Tibial artery (tissue), 4 donors: ENCODE results near the gene MMP15.

Source experiments
- DNase-seq, 2 donors: peaks; one replicate each; pipeline ENCODE4 v3.0.0-alpha.2; 2019
- H3K27ac ChIP-seq, 2 donors: fragments of 200-600 bp; sonication (generic) in 1 of 2; 1 replicate in 1 of 2; 2 replicates in 1 of 2; pipeline ENCODE4 v1.5.1; 2018 to 2019; ENCODE audit warnings: mild to moderate bottlenecking in 1 of 2
- H3K27me3 ChIP-seq, 2 donors: fragments of 200-600 bp; sonication (generic) in 1 of 2; one replicate each; pipeline versions ENCODE4 v1.5.1 to v1.6.0; 2016 to 2019
- H3K36me3 ChIP-seq, 3 donors: fragments of 200-600 bp; sonication (generic) in 2 of 3; one replicate each; pipeline ENCODE4 v1.5.1; 2016 to 2019; ENCODE audit warnings: mild to moderate bottlenecking in 2 of 3
- H3K4me1 ChIP-seq, 4 donors: fragments of 200-600 bp; sonication (generic) in 2 of 4; 1 replicate in 3 of 4; 2 replicates in 1 of 4; pipeline ENCODE4 v1.5.1; 2016 to 2019
- H3K4me3 ChIP-seq, 2 donors: fragments of 200-600 bp; sonication (generic) in 1 of 2; 1 replicate in 1 of 2; 2 replicates in 1 of 2; pipeline ENCODE4 v1.5.1; 2018 to 2019; ENCODE audit warnings: mild to moderate bottlenecking in 2 of 2
- H3K9me3 ChIP-seq, 3 donors: fragments of 200-600 bp; sonication (generic) in 1 of 3; one replicate each; pipeline ENCODE4 v1.5.1; 2016 to 2019
- intact Hi-C: fragments of 100-400 bp; cut with DNase I; formaldehyde crosslinking; loops from one replicate; pipeline ENCODE4 v1.15.0; 2023; ENCODE audit warnings: low total_unique reads
- TF ChIP-seq, protein P1 (sequence below), 2 experiments: fragments of 200-600 bp in 1 of 2; fragments of 450-650 bp in 1 of 2; IDR thresholded peaks; one replicate each; pipeline ENCODE4 v1.5.1; 2017 to 2019; ENCODE audit warnings: antibody characterized with exemption in 2 of 2, mild to moderate bottlenecking in 1 of 2, moderate library complexity in 1 of 2

MMP15 gene

DNA sequence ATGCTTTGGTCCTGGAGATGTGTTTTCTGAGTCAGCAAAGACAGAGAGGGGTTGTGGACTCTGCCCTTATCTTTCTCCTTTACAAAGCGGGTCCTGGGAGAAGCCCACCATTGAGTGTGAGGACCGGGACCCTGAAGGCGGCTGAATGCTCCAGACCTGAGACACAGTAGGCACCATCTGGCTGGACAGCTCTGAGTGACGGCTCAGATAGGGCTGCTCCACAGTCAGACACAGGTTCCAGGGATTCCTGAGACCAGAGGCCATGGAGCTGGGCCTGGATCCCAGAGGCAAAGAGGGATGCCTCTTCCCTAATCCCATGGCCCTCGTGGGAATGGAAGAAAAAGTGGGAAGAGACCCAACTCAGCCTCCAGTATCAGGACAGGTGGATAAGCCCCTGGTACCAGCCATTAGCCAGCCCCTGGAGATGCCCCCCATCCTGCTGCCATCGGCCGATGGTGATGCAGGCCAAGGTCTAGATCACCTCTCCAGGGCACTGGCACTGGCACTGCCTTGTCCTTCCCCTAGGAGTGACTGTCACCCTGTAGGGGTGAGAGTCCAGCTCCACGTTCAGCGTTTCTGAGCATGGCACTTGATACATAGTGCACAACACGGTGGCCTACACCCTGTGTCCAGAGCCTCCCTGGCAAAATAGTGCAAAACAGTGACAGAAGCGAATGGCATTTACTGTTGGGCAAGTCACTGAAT lies 4.7 kb downstream of the MMP15 start:
- intact Hi-C loops, result no loop called here

DNA sequence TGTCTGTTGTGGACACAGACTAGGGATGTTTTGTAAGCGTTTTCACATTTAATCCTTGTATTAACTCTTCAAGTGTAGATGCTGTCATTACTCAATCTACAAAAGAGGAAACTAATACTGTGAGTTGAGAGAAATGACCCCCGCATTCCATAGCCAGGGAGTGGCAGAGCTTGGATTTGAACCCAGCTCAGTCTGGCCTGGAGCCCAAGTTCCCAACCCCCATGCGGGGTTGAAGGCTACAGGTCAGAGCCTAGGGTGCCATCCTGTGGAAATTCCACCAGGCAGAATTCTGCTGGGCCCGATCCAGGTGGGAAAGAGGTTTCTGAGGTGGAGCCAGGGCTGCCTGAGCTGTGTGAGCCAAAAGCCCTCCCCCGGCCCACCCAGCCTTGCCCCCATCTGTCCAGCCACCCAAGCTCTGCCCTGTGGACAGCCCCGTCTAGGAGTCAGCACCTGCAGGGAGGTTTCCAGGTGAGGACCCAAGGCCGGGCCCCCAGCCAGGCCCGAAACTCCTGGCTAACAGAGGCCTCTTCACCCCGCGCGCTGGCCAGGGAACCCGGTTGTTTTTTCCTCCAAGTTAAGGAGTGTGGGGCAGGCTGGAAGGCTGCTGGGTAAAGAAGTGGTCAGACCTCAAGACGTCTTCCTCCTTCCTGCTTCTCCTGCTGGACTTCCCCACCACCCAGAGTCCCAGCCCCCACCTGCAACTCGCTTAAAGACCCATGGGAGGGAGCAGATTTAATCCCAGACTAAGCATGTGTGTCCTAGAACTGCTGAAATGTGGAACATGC lies 5.7 kb downstream of the MMP15 start:
- intact Hi-C loops, result no loop called here
- peaks cover 0 to 3% of the 10 kb centered on the region in 2 donors for H3K27me3 ChIP-seq
- no peak for DNase-seq
- H3K27ac ChIP-seq, result no peak overlapping the region
- no peaks in the 10 kb centered on the region for H3K36me3 ChIP-seq
- no peaks in the 10 kb centered on the region for H3K9me3 ChIP-seq
- H3K4me3 ChIP-seq, result no peak overlapping the region
- TF ChIP-seq, protein P1, sequence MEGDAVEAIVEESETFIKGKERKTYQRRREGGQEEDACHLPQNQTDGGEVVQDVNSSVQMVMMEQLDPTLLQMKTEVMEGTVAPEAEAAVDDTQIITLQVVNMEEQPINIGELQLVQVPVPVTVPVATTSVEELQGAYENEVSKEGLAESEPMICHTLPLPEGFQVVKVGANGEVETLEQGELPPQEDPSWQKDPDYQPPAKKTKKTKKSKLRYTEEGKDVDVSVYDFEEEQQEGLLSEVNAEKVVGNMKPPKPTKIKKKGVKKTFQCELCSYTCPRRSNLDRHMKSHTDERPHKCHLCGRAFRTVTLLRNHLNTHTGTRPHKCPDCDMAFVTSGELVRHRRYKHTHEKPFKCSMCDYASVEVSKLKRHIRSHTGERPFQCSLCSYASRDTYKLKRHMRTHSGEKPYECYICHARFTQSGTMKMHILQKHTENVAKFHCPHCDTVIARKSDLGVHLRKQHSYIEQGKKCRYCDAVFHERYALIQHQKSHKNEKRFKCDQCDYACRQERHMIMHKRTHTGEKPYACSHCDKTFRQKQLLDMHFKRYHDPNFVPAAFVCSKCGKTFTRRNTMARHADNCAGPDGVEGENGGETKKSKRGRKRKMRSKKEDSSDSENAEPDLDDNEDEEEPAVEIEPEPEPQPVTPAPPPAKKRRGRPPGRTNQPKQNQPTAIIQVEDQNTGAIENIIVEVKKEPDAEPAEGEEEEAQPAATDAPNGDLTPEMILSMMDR (IDR thresholded peaks at IDR 0.05), result no peak
- H3K4me1 ChIP-seq, result peaks cover 0 to 18% (median 16%) of the 10 kb centered on the region in 4 donors

More for the DNA sequence above, 4.7 kb downstream of the MMP15 start:
- DNase-seq, result no peak
- Histone ChIP-seq H3K4me3 (no peak overlapping the region), H3K9me3 (no peaks in the 10 kb centered on the region), H3K4me1 (peaks cover 0 to 27% (median 22%) of the 10 kb centered on the region in 4 donors), H3K27ac (no peak overlapping the region), H3K36me3 (no peaks in the 10 kb centered on the region), H3K27me3 (peaks cover 0 to 3% of the 10 kb centered on the region in 2 donors)
- TF ChIP-seq, protein P1 (IDR thresholded peaks at IDR 0.05), result no peak

DNA sequence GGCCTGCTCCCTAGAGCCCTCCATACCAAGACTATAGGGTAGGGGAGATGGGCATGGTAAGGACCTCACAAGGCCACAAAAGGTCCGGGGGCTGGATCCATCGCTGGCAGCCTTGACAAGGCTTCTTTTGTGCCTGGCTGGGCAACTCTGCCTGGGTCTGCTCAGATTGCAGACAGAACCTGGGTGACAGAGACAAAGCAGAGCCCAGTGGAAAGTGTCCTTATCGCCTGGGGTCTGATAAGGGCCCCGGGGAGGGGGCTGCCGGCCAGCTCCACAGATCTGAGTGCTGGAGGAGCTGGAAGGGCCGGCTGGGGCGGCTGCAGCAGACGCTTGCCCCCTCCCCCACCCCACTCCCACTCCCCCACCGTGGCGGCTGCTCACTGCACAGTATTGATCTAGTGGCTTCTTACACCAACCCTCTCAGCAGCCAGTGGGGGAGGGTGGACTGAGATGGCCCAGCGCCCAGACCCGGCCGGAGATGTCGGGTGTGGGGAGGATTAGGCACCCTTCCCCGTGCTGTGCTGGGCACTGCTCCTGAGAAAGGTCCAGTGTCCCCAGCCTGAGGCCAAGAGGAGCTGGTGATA lies 7.2 kb downstream of the MMP15 start:
- Histone ChIP-seq H3K9me3 (no peaks in the 10 kb centered on the region), H3K27ac (no peak overlapping the region), H3K4me1 (peaks cover 0 to 2% (median under 1%) of the 10 kb centered on the region in 4 donors), H3K4me3 (no peak overlapping the region), H3K36me3 (no peaks in the 10 kb centered on the region), H3K27me3 (peaks cover 0 to 3% of the 10 kb centered on the region in 2 donors)
- DNase-seq, result no peak
- TF ChIP-seq, protein P1 (IDR thresholded peaks at IDR 0.05), result no peak
- intact Hi-C loops, result no loop called here

DNA sequence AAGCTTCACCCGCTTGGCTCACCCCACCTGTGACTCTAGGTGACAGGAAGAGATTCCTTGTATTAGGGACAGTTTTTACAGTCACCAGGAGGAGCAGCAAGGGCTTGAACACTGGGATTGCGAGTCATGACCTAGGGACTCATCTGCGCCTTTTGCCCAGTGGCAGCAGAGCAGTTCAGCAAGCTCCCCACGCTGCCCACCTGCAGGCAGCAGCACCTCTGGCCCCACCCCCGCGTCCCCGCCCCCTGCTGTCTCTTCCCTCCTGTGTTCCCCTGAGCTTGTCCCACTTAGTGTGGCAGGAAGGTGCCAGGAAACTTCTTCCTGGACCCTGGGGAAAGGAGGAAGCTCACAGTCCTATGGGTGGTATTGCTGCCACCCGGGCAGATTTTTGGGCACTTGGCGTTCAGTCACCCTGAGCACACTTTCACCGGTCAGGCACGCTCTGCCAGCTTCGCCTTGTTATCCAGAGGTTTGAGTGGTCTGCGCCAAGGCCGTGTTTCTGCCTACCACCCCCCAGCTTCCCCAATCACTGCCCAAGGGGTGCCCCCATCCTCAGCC lies 8.7 kb downstream of the MMP15 start:
- H3K9me3 ChIP-seq, result no peaks in the 10 kb centered on the region
- H3K4me3 ChIP-seq, result no peak overlapping the region
- TF ChIP-seq, protein P1 (IDR thresholded peaks at IDR 0.05), result no peak
- DNase-seq, result no peak
- H3K27ac ChIP-seq, result no peak overlapping the region
- H3K4me1 ChIP-seq, result no peaks in the 10 kb centered on the region
- peaks cover 0 to 6% (median 0%) of the 10 kb centered on the region in 3 donors for H3K36me3 ChIP-seq
- H3K27me3 ChIP-seq, result peaks cover 0 to 3% of the 10 kb centered on the region in 2 donors
- intact Hi-C loops, result no loop called here

DNA sequence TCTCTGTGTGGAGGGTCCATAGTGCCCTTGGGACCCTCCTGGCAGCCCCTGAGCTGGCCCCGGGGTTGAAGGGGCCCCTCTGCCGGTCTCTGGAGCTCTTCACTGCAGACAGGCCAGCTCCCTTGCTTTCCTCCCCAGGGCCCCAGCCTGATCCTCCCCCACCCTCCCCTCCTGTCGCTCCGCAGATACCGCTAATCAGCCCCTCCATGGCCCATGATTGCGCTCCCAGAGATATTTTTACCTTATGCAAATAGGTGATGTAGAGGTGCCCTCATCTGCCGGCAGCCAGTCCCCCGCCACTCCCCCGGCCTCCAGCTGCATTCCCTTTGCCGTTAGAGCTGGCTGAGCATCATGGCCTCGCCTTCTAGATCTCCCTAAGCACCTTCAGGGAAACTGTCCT lies 9.2 kb downstream of the MMP15 start:
- no peaks in the 10 kb centered on the region for H3K9me3 ChIP-seq

More for the DNA sequence above, 9.2 kb downstream of the MMP15 start:
- H3K36me3 ChIP-seq, result peaks cover 0 to 6% (median 0%) of the 10 kb centered on the region in 3 donors
- DNase-seq, result no peak
- TF ChIP-seq, protein P1 (IDR thresholded peaks at IDR 0.05), result no peak
- no peak overlapping the region for H3K4me3 ChIP-seq
- intact Hi-C loops, result no loop called here
- no peaks in the 10 kb centered on the region for H3K4me1 ChIP-seq
- no peak overlapping the region for H3K27ac ChIP-seq
- peaks cover 0 to 3% of the 10 kb centered on the region in 2 donors for H3K27me3 ChIP-seq
